Measurements from ENCODE around the gene GNB3. TPM values are rescaled to one million over a fixed set of nuclear protein-coding genes. Genes with fewer than 3 reads are reported as not detected.

GNB3 gene
- total RNA-seq, 1 experiment from 2014 or later: 3.9 TPM

DNA sequence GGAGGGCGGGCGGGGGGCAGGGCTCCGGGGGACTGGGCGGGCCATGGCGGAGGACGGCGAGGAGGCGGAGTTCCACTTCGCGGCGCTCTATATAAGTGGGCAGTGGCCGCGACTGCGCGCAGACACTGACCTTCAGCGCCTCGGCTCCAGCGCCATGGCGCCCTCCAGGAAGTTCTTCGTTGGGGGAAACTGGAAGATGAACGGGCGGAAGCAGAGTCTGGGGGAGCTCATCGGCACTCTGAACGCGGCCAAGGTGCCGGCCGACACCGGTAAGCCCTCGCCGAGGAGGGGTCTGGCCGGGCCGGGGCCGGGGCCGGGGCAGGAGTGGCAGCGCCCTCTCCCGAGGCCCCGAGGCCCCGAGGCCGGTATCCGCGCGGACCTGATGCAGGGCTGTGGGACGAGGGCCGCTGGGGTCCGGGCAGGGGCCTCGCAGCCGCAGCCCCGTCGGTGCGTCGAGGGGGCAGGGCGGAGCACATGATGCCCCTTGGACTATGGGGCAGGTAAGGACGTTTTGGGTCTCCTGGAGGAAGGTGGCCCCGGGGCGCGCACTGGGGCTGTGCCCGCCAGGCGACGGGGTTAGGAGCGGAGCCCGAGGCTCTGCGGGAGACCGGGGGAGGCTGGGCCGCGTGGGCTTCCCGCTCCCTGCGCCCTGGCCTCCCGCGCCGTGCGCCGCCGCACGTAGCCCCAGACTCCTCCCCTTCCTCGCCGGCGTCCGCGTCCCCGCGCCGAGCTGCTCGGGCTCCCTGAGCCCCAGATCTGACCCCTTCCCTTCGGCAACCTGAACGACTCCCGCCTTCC lies 26.9 kb downstream of the GNB3 start, which contains the start of gene TPI1:
Gene TPI1, plus strand, starts transcription at position 119 of the 798 bp plus-strand sequence. Its CDS starts 36 bp downstream, at position 155.
- no peaks in the 10 kb centered on the region for H3K9me3 ChIP-seq
- peaks cover 18% of the 10 kb centered on the region for H3K36me3 ChIP-seq (ENCODE audit: control insufficient read depth, insufficient read depth, low read length)
- DNase-seq: peak; percentile 88 to 92
- H3K4me1 ChIP-seq: peaks cover 31% of the 10 kb centered on the region
- H3K9me3 Mint-ChIP-seq (ENCODE audit: unreplicated experiment): no peaks in the 10 kb centered on the region
- H3K36me3 Mint-ChIP-seq (ENCODE audit: insufficient read depth, unreplicated experiment): peaks cover 99% of the 10 kb centered on the region
- no peaks in the 10 kb centered on the region for H3K27me3 Mint-ChIP-seq (ENCODE audit: insufficient read depth, unreplicated experiment)
- peak within 1 kb of the TSS; percentile 97 for H3K4me3 ChIP-seq (ENCODE audit: low read depth, low read length)
- H3K27ac Mint-ChIP-seq (ENCODE audit: unreplicated experiment): peak within 1 kb of the TSS; percentile 94
- intact Hi-C loops (cut with micrococcal nuclease; ENCODE audit: unreplicated experiment): loop anchor here (2.0 kb wide), 2 partner anchors 57 to 75 kb away; partner anchors contain the start of gene RNU7-1
- ChIA-PET CTCF (interaction anchor here (0.5 to 4.2 kb wide), 9 partner anchors 15 to 525 kb away, joined by 3 to 68 read pairs (median 5); partner anchors contain the start of genes ATN1, CDCA3, TNFRSF1A and USP5), POLR2A (interaction anchor here (0.7 to 5.4 kb wide), 9 partner anchors 15 to 178 kb away, joined by 3 to 102 read pairs (median 5); partner anchors contain the start of genes CDCA3, COPS7A, RNU7-1 and USP5)
- TF ChIP-seq, protein P1, sequence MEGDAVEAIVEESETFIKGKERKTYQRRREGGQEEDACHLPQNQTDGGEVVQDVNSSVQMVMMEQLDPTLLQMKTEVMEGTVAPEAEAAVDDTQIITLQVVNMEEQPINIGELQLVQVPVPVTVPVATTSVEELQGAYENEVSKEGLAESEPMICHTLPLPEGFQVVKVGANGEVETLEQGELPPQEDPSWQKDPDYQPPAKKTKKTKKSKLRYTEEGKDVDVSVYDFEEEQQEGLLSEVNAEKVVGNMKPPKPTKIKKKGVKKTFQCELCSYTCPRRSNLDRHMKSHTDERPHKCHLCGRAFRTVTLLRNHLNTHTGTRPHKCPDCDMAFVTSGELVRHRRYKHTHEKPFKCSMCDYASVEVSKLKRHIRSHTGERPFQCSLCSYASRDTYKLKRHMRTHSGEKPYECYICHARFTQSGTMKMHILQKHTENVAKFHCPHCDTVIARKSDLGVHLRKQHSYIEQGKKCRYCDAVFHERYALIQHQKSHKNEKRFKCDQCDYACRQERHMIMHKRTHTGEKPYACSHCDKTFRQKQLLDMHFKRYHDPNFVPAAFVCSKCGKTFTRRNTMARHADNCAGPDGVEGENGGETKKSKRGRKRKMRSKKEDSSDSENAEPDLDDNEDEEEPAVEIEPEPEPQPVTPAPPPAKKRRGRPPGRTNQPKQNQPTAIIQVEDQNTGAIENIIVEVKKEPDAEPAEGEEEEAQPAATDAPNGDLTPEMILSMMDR (IDR thresholded peaks at IDR 0.05; ENCODE audit: insufficient read depth in 1 of 2, low read depth in 1 of 2, low read length in 1 of 2, severe bottlenecking in 1 of 2, unreplicated experiment in 1 of 2): no peak
- H3K4me1 Mint-ChIP-seq (ENCODE audit: low read depth, unreplicated experiment): peaks cover 47% of the 10 kb centered on the region
- no peaks in the 10 kb centered on the region for H3K27me3 ChIP-seq (replicated peaks; ENCODE audit: control insufficient read depth, insufficient read depth, low read length)
- BruUV-seq (replicated peaks): no TSS peak
- H3K4me3 Mint-ChIP-seq (ENCODE audit: unreplicated experiment): peak within 1 kb of the TSS; percentile 95

DNA sequence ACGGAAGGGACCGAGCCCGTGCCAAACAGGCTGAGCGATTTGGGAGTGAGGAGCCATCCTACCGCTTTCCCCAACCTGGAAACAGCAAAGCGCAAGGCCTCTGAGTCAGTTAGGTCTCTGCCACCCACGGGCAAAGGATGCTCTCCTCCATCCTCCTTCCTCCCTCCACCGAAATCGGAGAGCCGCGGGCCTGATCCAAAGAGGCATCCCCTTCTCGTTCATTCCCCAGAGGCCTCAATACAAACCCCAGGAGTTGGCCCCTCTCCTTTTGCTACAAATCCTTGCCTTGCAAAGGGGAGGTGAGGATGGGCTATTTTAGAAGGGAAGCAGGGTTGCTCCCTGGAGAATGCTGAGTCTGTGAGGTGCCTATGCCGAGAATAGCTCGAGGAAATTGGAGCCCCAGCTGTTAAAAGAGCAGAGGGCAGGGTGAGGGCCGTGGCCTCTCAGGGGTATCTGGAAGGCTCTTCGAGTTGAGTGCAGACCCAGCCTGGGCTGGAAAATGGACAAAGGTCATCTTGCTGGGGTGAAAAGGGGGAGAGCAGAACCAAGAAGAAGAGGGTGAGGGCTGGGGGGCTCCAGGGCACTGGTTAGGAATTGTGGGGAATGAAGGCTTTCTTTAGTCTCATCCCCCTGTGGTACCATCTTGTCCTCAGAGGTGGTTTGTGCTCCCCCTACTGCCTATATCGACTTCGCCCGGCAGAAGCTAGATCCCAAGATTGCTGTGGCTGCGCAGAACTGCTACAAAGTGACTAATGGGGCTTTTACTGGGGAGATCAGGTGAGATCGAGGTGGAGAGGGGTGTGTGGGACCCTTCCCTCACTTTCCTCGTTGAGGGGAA lies 27.7 kb downstream of the GNB3 start:
- TF ChIP-seq, protein P1 (IDR thresholded peaks at IDR 0.05; ENCODE audit: insufficient read depth in 1 of 2, low read depth in 1 of 2, low read length in 1 of 2, severe bottlenecking in 1 of 2, unreplicated experiment in 1 of 2): no peak
- Mint-ChIP-seq H3K27me3 (ENCODE audit: insufficient read depth, unreplicated experiment) (no peaks in the 10 kb centered on the region), H3K4me3 (ENCODE audit: unreplicated experiment) (peak overlapping the region; percentile 95), H3K27ac (ENCODE audit: unreplicated experiment) (peak overlapping the region; percentile 94), H3K4me1 (ENCODE audit: low read depth, unreplicated experiment) (peaks cover 47% of the 10 kb centered on the region), H3K9me3 (ENCODE audit: unreplicated experiment) (no peaks in the 10 kb centered on the region), H3K36me3 (ENCODE audit: insufficient read depth, unreplicated experiment) (peaks cover 99% of the 10 kb centered on the region)
- intact Hi-C loops (cut with micrococcal nuclease; ENCODE audit: unreplicated experiment): loop anchor here (1.0 to 2.0 kb wide), 5 partner anchors 16 to 74 kb away; partner anchors contain the start of genes RNU7-1 and USP5
- Histone ChIP-seq H3K4me3 (ENCODE audit: low read depth, low read length) (peak overlapping the region; percentile 97), H3K4me1 (peaks cover 31% of the 10 kb centered on the region), H3K27me3 (replicated peaks; ENCODE audit: control insufficient read depth, insufficient read depth, low read length) (no peaks in the 10 kb centered on the region), H3K36me3 (ENCODE audit: control insufficient read depth, insufficient read depth, low read length) (peaks cover 14% of the 10 kb centered on the region), H3K9me3 (no peaks in the 10 kb centered on the region)
- ChIA-PET POLR2A (interaction anchor here (0.8 to 5.4 kb wide), 10 partner anchors 16 to 179 kb away, joined by 3 to 102 read pairs (median 10); partner anchors contain the start of genes C12orf57, CDCA3, COPS7A and RNU7-1), CTCF (interaction anchor here (0.6 to 4.2 kb wide), 16 partner anchors 16 to 150 kb away, joined by 3 to 68 read pairs (median 8); partner anchors contain the start of genes C12orf57, CDCA3, LPCAT3 and LRRC23)
- BruUV-seq (replicated peaks): no TSS peak
- no peak for DNase-seq

Data from Caco-2 (cell line).